ENCODE results near the gene GFPT2.

- TF ChIP-seq CTCF (IDR thresholded peaks at IDR 0.05) (no peak), POLR2A (IDR thresholded peaks at IDR 0.05) (no peak)
Observed at GRCh38 chr5:180283026-180283615, 70.0 kb downstream of the GFPT2 start.
